Measurements from ENCODE around the gene ERBB2. TPM values are rescaled to one million over a fixed set of nuclear protein-coding genes. Genes with fewer than 3 reads are reported as not detected.

ERBB2 gene
- total and polyA plus RNA-seq, 8 donors: 13.1 to 402 (median 56.5) TPM

DNA sequence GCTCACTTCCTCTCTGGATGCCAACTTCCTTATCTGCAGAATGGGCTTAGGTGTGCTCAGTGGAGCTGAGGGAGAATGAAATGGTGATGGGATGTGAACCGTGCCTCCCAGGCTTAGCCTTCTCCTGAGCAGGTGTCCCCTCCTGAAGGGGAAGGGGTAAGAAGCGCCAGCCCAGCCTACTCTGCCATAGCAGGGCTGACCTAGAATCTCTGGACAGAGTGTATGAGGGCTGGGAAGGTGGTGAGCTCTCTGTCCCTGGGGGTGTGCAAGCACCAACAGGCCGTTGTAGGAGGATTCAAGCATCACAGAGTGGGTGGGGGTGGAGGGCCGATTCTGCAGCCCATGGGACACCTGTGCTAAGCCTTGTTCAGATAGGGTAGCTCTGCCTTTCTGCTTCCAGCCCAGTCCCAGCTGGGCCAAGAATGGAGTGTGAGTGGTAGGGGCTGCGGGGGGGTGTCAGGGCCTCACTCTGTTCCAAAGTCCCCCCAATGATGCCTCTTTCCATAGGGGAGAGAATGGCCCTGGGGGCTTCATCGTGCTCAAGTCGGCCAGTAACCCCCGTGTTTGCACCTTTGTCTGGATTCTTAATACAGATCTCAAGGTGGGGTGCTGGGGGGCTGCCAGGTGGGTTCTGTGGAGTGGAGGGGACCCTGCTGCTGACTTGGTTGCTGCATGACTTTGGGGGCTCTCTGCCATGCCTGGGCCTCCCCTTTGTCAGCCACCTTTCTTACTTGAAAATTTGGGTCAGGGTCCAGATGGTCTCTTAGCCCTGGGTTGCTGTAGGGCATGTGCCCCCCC is 37.9 kb upstream of the ERBB2 start:
- TF ChIP-seq POLR2AphosphoS5 (IDR thresholded peaks at IDR 0.05): no peak
- TF ChIP-seq POLR2A (IDR thresholded peaks at IDR 0.05): no peak
- TF ChIP-seq EP300 (IDR thresholded peaks at IDR 0.05): no peak
- no peak for DNase-seq
- peaks cover 21 to 62% (median 59%) of the 10 kb centered on the region in 4 donors for H3K36me3 ChIP-seq
- peaks cover 46 to 76% (median 70%) of the 10 kb centered on the region in 4 donors for H3K4me1 ChIP-seq
- peaks cover 0 to 23% (median 9%) of the 10 kb centered on the region in 3 donors for H3K27me3 ChIP-seq
- intact Hi-C loops (cut with DNase I; ENCODE audit: low total_unique reads): no loop called here
- peak overlapping the region in 4 of 5 donors; percentile 12 to 82 (median 80) for H3K27ac ChIP-seq
- H3K4me3 ChIP-seq: peak overlapping the region in 1 of 4 donors; percentile 14
- no peaks in the 10 kb centered on the region for H3K9me3 ChIP-seq
- 49 to 75% (median 60%) methylated on average over 7 to 8 of the region's 8 CpGs for whole genome bisulfite sequencing, 5 donors

DNA sequence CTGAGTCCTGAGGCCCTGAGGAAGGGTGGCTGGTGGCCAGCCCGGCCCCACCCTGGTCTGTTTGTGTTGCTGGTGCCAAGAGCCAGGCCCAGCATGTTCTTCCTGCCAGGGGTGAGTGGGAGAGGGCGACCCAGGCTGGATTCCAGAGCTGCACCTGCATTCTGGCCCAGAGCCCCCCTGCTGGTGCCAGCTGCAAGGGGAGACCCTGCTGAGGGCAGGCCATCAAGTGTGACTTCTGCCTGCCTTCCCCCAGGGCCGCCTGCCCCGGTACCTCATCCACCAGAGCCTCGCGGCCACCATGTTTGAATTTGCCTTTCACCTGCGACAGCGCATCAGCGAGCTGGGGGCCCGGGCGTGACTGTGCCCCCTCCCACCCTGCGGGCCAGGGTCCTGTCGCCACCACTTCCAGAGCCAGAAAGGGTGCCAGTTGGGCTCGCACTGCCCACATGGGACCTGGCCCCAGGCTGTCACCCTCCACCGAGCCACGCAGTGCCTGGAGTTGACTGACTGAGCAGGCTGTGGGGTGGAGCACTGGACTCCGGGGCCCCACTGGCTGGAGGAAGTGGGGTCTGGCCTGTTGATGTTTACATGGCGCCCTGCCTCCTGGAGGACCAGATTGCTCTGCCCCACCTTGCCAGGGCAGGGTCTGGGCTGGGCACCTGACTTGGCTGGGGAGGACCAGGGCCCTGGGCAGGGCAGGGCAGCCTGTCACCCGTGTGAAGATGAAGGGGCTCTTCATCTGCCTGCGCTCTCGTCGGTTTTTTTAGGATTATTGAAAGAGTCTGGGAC is 37.1 kb upstream of the ERBB2 start:
- peaks cover 21 to 54% (median 51%) of the 10 kb centered on the region in 4 donors for H3K36me3 ChIP-seq
- peak overlapping the region in 1 of 4 donors; percentile 14 for H3K4me3 ChIP-seq
- intact Hi-C loops (cut with DNase I; ENCODE audit: low total_unique reads): no loop called here
- peaks cover 55 to 84% (median 78%) of the 10 kb centered on the region in 4 donors for H3K4me1 ChIP-seq
- no peaks in the 10 kb centered on the region for H3K9me3 ChIP-seq
- peak; percentile 68 to 86 for DNase-seq
- peaks cover 0 to 32% (median 17%) of the 10 kb centered on the region in 3 donors for H3K27me3 ChIP-seq
- TF ChIP-seq POLR2AphosphoS5 (IDR thresholded peaks at IDR 0.05) (peak in 2 of 3 donors; percentile 60 to 67), EP300 (IDR thresholded peaks at IDR 0.05) (no peak), POLR2A (IDR thresholded peaks at IDR 0.05) (no peak)
- TF ChIP-seq, protein P1, sequence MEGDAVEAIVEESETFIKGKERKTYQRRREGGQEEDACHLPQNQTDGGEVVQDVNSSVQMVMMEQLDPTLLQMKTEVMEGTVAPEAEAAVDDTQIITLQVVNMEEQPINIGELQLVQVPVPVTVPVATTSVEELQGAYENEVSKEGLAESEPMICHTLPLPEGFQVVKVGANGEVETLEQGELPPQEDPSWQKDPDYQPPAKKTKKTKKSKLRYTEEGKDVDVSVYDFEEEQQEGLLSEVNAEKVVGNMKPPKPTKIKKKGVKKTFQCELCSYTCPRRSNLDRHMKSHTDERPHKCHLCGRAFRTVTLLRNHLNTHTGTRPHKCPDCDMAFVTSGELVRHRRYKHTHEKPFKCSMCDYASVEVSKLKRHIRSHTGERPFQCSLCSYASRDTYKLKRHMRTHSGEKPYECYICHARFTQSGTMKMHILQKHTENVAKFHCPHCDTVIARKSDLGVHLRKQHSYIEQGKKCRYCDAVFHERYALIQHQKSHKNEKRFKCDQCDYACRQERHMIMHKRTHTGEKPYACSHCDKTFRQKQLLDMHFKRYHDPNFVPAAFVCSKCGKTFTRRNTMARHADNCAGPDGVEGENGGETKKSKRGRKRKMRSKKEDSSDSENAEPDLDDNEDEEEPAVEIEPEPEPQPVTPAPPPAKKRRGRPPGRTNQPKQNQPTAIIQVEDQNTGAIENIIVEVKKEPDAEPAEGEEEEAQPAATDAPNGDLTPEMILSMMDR (IDR thresholded peaks at IDR 0.05): no peak
- peak overlapping the region; percentile 63 to 82 (median 79) for H3K27ac ChIP-seq
- WGBS, 5 donors: 36 to 49% (median 42%) methylated on average over 15 to 22 of the region's 22 CpGs

DNA sequence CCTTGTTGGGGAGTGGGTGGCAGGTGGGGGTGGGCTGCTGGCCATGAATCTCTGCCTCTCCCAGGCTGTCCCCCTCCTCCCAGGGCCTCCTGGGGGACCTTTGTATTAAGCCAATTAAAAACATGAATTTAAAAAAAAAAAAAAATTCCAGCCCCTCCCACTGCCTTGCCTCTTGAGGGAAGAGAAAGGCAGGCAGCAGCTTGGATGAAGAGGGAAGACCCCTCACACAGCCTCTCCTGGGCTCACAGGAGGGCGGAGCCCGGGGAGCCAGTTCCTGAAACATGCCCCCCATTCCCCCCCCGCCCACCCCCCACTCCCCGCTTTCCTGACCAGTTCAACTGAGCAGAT is 36.5 kb upstream of the ERBB2 start:
- Histone ChIP-seq H3K27me3 (peaks cover 0 to 37% (median 22%) of the 10 kb centered on the region in 3 donors), H3K36me3 (peaks cover 18 to 48% (median 46%) of the 10 kb centered on the region in 4 donors), H3K4me1 (peaks cover 60 to 90% (median 83%) of the 10 kb centered on the region in 4 donors), H3K4me3 (peak overlapping the region in 1 of 4 donors; percentile 14), H3K9me3 (no peaks in the 10 kb centered on the region), H3K27ac (peak overlapping the region; percentile 63 to 82 (median 79))
- intact Hi-C loops (cut with DNase I; ENCODE audit: low total_unique reads): no loop called here
- WGBS, 5 donors: 36 to 70% (median 47%) methylated on average over 2 to 4 of the region's 4 CpGs
- no peak for TF ChIP-seq POLR2AphosphoS5 (IDR thresholded peaks at IDR 0.05)
- DNase-seq: no peak

DNA sequence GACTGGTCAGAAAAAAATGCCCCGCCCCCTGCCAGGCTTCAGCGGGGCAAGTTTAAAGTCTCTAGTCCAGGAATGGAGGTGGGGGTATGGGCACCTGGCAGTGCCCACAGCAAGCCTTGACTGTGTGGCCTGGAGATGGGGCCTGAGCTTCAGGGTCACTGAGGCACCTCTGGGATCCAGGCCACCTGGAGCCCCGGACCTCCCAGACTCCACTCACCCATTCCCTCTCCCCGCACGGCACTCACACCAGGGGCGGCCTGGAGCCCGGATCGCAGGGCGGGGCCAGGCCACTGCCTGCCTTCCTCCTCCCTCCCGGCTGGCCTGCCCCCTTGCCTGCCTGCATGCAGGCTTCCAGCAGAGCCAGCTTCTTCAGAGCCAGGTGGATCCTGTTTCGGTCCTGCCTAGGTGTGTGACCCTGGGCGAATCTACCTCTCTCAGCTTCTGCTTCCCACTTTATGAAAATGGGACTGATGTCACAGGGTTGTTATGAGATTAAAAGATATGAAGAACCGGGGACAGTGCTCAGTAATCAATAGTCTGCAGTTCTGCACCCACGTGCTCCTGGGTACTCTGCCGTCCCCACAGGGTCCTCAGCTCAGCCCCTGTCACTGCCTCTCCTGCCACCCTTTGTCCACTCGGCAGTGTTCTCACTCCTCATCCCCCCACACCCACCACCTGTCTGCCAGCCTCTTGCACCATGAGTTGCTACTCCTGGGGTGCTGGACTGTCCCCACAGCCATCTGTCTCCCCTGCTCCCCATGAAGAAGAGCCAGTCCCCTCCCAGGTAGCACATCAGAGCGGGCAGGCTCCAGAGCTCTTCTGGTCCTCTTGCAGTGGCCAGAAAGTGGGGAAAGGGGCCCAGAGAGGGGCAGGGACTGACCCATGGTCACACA is 35.9 kb upstream of the ERBB2 start:
- Histone ChIP-seq H3K36me3 (peaks cover 17 to 42% (median 39%) of the 10 kb centered on the region in 4 donors), H3K27me3 (peaks cover 0 to 43% (median 26%) of the 10 kb centered on the region in 3 donors), H3K4me1 (peaks cover 65 to 93% (median 87%) of the 10 kb centered on the region in 4 donors), H3K4me3 (no peak overlapping the region), H3K9me3 (no peaks in the 10 kb centered on the region), H3K27ac (peak overlapping the region; percentile 63 to 82 (median 79))
- peak in 1 of 3 donors; percentile 28 for TF ChIP-seq POLR2AphosphoS5 (IDR thresholded peaks at IDR 0.05)
- no peak for TF ChIP-seq POLR2A (IDR thresholded peaks at IDR 0.05)
- 30 to 50% (median 34%) methylated on average over 13 to 17 of the region's 17 CpGs for WGBS, 5 donors
- intact Hi-C loops (cut with DNase I; ENCODE audit: low total_unique reads): no loop called here
- peak; percentile 66 to 71 for DNase-seq
